Stimulated activated effector memory CD8-positive, alpha-beta T cell treated with anti-CD3 and anti-CD28 coated beads, Interleukin-12 subunit alpha, Interleukin-12 subunit beta, amount 100 ng/mL, for 72 hours (primary cell): Measurements from ENCODE around the gene ITPRIP.

ENCODE experiments used
- ATAC-seq: fragments of 150-1000 bp; cut with Tn5 transposase; 2 replicates; pipeline ENCODE4 v1.10.0; 2021
- DNase-seq, 2 donors: peaks; one replicate each; pipeline ENCODE4 v3.0.0; 2021 to 2022; ENCODE audit warnings: low spot score in 2 of 2
- H3K27ac Mint-ChIP-seq: one replicate; pipeline ENCODE4 v1.8.0; 2022; ENCODE audit warnings: mild to moderate bottlenecking, mixed read lengths
- H3K36me3 Mint-ChIP-seq: one replicate; pipeline ENCODE4 v1.8.0; 2022; ENCODE audit warnings: mild to moderate bottlenecking, mixed read lengths
- H3K4me1 Mint-ChIP-seq: one replicate; pipeline ENCODE4 v1.8.0; 2022; ENCODE audit warnings: mixed read lengths
- H3K4me3 Mint-ChIP-seq: one replicate; pipeline ENCODE4 v1.8.0; 2022; ENCODE audit warnings: mild to moderate bottlenecking, mixed read lengths
- H3K9me3 Mint-ChIP-seq: one replicate; pipeline ENCODE4 v1.8.0; 2022; ENCODE audit warnings: mixed read lengths

Gene ITPRIP

DNA sequence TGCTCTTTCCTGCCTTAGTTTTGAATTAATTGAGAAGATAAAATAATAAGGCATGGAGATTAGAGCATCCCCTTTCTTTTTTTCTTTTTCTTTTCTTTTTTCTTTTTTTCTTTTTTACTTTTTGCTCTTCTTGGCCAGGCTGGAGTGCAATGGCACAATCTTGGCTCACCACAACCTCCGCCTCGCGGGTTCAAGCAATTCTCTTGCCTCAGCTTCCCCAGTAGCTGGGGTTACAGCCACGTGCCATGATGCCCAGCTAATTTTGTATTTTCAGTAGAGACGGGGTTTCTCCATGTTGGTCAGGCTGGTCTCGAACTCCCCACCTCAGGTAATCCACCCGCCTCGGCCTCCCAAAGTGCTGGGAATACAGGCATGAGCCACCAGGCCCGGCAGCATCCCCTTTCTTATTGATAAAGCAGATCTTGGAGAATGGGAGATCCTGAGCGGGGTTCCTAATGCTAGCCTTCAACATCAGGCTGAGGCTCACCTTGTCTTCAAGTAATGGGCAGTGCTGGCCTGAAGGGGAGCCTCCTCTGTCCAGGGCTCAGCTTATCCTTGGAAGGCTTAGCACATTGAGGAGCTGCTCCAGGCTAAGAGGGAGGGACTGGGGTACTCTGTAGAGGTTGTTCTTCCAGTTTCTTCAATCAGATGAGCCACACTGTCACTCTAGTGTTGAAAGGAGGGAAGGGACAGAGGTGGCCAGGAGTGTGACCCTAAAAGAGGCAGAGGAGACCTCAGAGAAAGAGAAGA lies 41.4 kb downstream of the ITPRIP start:
- Mint-ChIP-seq H3K4me3 (no peak overlapping the region), H3K36me3 (no peaks in the 10 kb centered on the region), H3K4me1 (peaks cover 26% of the 10 kb centered on the region), H3K9me3 (no peaks in the 10 kb centered on the region), H3K27ac (peak overlapping the region; percentile 82)
- ATAC-seq (no peak), DNase-seq (no peak)

DNA sequence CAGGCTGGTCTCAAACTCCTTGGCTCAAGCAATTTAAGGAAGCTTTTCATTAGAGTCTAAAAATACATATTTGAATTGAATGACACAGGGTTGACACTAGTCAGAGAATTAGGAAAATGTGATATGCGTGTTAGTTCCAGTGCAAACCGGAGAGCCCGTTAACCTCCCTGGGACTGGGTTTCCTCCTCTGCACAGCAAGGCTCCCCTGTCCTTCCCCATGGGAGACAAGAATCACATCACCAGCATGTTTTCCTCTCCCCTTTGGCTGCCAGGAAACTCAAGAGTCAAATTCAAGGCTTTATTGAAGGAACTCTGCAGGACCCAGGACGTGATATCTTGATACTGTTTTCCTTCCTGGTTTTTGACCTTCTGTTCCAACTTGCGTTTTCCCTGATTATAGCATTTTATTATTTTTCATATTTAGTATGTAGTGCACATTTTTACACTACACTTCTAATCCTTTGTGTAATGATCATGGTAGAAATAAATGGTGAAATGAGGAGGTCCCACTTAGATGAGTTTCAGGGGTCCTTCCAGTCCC lies 44.4 kb downstream of the ITPRIP start:
- H3K27ac Mint-ChIP-seq = peak overlapping the region; percentile 23
- DNase-seq = no peak
- H3K4me3 Mint-ChIP-seq = no peak overlapping the region

DNA sequence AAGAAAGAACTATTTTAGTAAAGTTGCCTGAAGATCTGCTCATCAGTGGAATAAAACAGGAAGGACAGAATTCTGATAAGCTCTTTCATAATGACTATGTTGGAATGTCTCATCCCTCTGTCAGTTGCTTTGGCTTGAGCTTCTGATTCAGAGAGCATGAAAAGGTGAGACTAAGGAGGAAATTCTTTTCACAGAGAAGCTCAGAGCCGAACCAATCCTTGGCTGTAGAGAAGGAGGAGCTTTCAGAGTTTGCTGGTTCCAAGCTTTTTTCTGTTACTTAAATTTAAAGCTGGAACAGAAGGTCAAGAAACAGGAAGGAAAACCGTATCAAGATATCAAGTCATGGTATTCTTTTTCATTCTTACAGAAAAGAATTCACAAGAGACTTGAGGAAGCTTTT lies 45.3 kb downstream of the ITPRIP start:
- H3K4me3 Mint-ChIP-seq = no peak overlapping the region
- DNase-seq = no peak
- H3K4me1 Mint-ChIP-seq = peaks cover 19% of the 10 kb centered on the region
- H3K36me3 Mint-ChIP-seq = no peaks in the 10 kb centered on the region
- H3K9me3 Mint-ChIP-seq = no peaks in the 10 kb centered on the region
- ATAC-seq = no peak
- H3K27ac Mint-ChIP-seq = peak overlapping the region; percentile 20

More for the DNA sequence above, 44.4 kb downstream of the ITPRIP start:
- H3K4me1 Mint-ChIP-seq = peaks cover 19% of the 10 kb centered on the region
- no peak for ATAC-seq
- no peaks in the 10 kb centered on the region for H3K36me3 Mint-ChIP-seq
- H3K9me3 Mint-ChIP-seq = no peaks in the 10 kb centered on the region

DNA sequence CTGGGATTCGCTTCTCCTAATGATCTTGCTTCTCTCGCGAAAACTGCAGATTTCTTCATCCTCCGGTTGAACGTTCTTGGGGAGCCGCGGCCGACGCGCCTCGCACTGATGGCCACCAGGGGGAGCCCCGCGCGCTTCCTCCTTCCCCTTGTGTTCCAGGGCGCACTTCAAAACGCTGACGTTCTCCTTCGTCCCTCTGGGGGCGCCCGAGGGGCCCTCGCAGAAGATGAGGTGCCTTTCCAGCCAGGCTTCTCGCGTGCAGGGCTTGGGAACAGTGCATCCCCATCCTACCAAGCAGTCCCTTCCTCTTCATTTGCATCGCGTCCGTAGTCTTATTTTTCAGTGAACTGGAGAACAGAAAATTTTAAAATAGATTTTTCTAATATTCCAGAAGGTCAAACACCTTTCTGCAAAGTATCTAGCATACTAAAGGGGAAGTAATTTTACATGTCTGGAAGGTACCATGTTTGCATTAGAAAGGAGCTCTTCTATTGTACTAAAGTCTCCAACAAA lies 46.8 kb downstream of the ITPRIP start:
- peaks cover 19% of the 10 kb centered on the region for H3K4me1 Mint-ChIP-seq

DNA sequence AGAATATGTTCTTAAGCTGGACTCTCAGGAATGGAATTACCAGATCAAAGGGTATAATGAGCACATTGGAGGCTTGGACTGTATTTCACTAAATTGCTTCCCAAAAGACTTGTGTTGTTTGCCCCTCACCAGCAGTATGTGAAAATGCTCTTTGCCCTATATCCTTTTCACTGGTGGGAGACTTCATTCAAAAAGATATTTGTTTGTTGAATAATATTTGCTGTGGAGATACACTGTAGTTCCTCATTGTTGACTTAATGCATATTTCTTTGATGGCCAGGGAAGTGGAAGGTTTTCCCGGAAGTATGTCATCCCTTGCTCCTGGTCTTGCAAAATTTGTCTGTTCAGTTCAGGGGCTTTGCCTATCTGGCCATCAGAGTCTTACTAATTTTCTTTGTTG lies 49.9 kb downstream of the ITPRIP start:
- no peaks in the 10 kb centered on the region for H3K9me3 Mint-ChIP-seq
- DNase-seq (no peak), ATAC-seq (no peak)
- H3K27ac Mint-ChIP-seq = no peak overlapping the region
- H3K36me3 Mint-ChIP-seq = no peaks in the 10 kb centered on the region
- no peak overlapping the region for H3K4me3 Mint-ChIP-seq
- H3K4me1 Mint-ChIP-seq = peaks cover 14% of the 10 kb centered on the region

More for the DNA sequence above, 46.8 kb downstream of the ITPRIP start:
- Mint-ChIP-seq H3K9me3 (no peaks in the 10 kb centered on the region), H3K36me3 (no peaks in the 10 kb centered on the region), H3K4me3 (no peak overlapping the region), H3K27ac (no peak overlapping the region)
- DNase-seq = peak; percentile 82 to 93
- ATAC-seq = peak; percentile 95

DNA sequence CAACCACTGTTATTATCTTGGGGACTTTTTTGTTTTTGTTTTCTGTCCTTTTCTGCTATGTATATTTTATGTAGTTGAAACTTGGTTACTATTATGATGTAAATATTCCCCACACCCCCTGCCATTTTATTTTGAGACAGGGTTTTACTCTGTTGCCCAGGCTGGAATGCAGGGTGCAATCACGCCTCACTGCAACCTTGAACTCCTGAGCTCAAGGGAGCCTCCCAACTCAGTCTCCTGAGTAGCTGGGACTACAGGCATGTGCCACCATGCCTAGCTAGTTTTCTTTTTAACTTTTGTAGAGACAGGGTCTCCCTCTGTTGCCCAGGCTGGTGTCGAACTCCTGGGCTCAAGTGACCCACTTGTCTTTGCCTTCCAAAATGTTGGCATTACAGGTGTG lies 51.3 kb downstream of the ITPRIP start:
- DNase-seq (no peak), ATAC-seq (no peak)
- Mint-ChIP-seq H3K9me3 (no peaks in the 10 kb centered on the region), H3K36me3 (no peaks in the 10 kb centered on the region), H3K4me3 (no peak overlapping the region), H3K27ac (no peak overlapping the region), H3K4me1 (peaks cover 7% of the 10 kb centered on the region)

DNA sequence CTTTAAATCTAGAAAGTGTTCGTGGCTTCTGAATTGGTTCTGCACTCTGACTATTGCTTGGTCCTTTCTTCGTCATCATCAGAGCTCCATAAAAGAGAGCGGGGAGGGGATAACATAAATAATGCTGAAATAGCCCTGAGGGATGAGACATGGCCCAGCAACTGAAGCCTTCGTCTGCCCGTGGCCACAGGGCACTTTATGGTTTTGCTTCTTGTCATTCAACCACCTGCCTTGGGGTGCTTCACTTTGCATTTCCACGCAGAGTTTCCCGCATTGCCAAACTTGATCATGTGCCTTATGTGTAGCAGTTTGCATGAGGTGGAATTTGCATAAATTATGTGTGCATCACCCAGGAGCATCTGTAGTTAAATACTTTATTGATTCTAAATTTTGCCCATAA lies 53.4 kb downstream of the ITPRIP start:
- ATAC-seq = no peak
- H3K36me3 Mint-ChIP-seq = no peaks in the 10 kb centered on the region
- H3K9me3 Mint-ChIP-seq = no peaks in the 10 kb centered on the region
- DNase-seq = no peak
- H3K4me1 Mint-ChIP-seq = no peaks in the 10 kb centered on the region
- H3K4me3 Mint-ChIP-seq = no peak overlapping the region
- no peak overlapping the region for H3K27ac Mint-ChIP-seq

DNA sequence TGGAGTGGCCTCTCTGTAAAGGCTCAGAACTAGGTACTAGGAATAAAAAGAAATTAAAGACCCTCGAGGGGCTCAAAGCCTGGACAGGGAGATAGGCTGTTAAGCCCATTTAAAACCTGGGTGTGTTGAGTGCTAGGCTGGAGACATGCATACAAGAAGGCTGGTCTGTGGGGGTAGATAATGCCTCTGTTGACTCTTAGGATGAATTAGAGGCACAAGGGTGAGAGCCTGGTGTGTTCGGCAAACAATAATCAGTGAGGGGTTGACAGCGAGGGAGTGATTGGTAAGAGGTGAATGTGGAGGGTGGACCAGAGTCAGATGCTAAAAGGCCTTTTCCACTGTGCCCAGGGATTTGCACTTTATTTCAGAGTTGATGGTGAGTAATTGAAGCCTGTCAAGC lies 56.6 kb downstream of the ITPRIP start:
- H3K4me3 Mint-ChIP-seq = no peak overlapping the region
- no peak for ATAC-seq
- no peak for DNase-seq

DNA sequence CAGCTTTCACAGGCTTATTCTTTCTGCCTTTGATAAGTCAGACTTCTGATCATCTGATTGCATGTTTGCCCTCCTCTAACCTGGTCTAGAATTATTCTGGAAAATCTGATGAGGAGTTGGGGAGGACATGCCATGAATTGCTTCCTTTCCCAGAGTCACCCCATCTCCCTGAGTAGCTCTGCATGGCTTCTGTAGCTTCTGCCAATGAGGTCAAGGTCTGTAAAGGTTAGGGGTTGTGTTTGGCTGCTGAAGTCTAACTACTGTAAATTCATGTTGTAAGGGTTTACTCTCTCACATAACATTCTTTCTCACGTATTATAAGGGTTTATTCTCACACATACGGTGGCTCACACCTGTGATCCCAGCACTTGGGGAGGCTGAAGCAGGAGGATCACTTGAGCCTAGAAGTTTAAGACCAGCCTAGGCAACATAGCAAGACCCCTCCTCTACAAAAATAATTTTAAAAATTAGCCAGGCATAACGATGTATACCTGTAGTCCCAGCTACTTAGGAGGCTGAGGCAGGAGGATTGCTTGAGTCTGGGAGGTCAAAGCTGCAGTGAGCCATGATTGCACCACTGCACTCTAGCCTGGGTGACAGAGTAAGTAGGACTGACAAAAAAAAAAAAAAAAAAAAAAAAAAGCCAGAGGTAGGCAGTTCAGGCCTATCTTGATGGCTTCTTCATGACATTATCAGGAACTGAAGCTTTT lies 58.6 kb downstream of the ITPRIP start:
- H3K4me1 Mint-ChIP-seq = no peaks in the 10 kb centered on the region
- no peak overlapping the region for H3K4me3 Mint-ChIP-seq
- ATAC-seq = no peak
- H3K27ac Mint-ChIP-seq = no peak overlapping the region
- no peaks in the 10 kb centered on the region for H3K36me3 Mint-ChIP-seq
- no peak for DNase-seq
- H3K9me3 Mint-ChIP-seq = no peaks in the 10 kb centered on the region

More for the DNA sequence above, 56.6 kb downstream of the ITPRIP start:
- Mint-ChIP-seq H3K36me3 (no peaks in the 10 kb centered on the region), H3K4me1 (no peaks in the 10 kb centered on the region), H3K27ac (no peak overlapping the region), H3K9me3 (no peaks in the 10 kb centered on the region)

DNA sequence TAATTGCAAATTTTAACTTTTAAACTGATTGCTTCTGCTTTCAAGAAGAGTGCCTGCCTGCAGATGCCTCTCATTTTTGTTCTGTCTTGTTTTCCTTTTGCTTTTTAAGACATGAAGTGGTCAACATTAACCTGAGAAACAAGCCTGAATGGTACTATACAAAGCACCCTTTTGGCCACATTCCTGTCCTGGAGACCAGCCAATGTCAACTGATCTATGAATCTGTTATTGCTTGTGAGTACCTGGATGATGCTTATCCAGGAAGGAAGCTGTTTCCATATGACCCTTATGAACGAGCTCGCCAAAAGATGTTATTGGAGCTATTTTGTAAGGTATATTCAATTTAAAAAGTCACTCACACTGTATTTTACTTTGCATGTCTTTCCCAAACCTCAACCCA lies 60.5 kb downstream of the ITPRIP start:
- ATAC-seq = no peak
- no peaks in the 10 kb centered on the region for H3K9me3 Mint-ChIP-seq
- H3K36me3 Mint-ChIP-seq = no peaks in the 10 kb centered on the region

DNA sequence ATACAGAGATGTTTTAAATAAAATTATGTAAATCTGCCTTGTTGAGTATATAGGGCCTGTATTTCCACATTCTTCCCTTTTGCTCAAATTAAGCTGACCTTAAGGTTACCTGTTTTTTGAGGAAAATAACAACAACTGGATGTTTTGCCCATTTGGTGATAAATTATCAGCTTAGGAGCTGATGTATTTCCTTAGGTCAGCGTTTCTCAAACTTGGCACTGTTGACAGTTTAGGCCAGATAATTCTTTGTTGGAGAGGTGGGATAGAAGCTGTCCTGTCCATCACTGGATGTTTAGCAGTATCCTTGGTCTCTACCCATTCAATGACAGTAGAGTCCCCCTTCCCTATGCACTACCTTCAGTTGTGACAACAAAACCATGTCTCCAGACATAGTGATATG lies 62.1 kb downstream of the ITPRIP start:
- no peak overlapping the region for H3K27ac Mint-ChIP-seq

More for the DNA sequence above, 60.5 kb downstream of the ITPRIP start:
- H3K27ac Mint-ChIP-seq = no peak overlapping the region
- no peak overlapping the region for H3K4me3 Mint-ChIP-seq
- no peaks in the 10 kb centered on the region for H3K4me1 Mint-ChIP-seq
- no peak for DNase-seq

DNA sequence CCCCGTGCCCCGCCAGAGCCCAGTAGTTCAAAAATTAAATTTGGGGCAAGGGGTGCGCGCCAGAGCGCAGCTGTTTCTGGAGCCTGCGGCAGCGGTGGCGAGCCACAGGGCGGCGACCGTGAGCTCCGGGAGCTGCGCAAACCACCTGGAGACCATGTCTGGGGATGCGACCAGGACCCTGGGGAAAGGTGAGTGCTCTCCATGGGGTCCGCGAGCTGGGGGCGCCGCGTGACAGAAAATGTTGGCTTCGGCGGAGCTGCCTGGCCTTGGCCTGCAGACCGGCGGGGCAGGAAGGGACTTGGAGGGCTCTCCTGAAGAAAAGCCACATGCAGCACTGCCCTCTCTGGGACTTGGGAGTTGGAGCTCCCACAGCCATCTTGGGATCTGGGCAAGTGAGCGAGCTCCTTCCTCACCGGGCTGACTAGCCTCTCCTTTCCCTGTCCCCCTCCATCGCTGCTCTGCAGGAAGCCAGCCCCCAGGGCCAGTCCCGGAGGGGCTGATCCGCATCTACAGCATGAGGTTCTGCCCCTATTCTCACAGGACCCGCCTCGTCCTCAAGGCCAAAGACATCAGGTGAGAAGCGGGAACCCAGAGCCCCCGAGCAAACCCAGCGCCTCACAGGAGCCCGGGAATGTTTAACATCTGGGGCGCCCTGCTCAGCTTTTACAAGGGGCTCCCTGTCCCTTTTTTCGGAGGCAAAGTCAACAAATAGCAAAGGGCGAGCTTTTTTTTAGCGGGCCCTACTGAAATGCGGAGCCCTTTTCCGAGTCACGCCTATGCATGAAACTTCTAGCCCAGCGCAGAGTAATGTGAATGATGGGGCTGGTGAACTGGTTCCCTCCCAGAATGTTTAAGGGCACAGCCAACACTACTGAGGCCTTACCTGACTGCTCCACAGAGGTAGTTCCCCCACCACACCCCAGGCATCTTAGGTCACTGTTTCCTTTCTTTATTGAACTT lies 63.2 kb downstream of the ITPRIP start:
- Mint-ChIP-seq H3K9me3 (no peaks in the 10 kb centered on the region), H3K4me1 (no peaks in the 10 kb centered on the region), H3K36me3 (no peaks in the 10 kb centered on the region), H3K4me3 (peak overlapping the region; percentile 23), H3K27ac (no peak overlapping the region)
- peak; percentile 17 to 74 for DNase-seq
- peak; percentile 78 for ATAC-seq

More for the DNA sequence above, 62.1 kb downstream of the ITPRIP start:
- Mint-ChIP-seq H3K4me3 (no peak overlapping the region), H3K9me3 (no peaks in the 10 kb centered on the region), H3K4me1 (no peaks in the 10 kb centered on the region), H3K36me3 (no peaks in the 10 kb centered on the region)
- ATAC-seq (no peak), DNase-seq (no peak)

DNA sequence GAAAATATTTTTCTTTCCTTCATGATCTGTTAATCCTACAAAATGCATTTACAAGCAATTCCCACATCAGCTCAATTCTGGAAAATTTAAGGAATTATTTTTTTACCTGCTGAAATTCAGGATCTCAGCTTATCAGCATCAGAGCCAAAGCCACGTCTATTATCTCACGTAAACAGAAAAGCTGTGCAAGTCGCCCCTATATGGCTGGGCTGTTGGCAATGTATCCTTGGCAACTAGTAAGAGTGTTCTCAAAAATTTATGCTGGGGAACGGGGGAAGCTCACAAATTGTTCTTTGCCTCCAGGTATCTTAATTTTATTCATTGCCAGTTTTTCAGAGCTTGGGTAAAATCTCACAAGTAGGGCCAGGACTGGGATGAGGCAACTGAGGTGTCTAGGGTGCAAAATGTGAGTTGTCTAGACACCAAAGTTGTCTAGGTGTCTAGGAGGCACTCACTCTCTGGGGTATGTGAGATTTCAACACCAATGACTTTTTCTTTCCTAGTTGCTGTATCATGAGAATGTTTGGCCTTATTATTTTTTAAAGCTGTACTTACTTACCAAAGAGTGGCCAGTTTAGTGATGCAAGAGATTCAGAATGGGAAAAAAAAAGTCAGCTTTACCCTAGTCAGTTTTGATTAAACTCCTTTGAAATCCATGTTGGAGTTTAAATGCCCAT lies 64.2 kb downstream of the ITPRIP start:
- H3K4me1 Mint-ChIP-seq = no peaks in the 10 kb centered on the region
- DNase-seq (no peak), ATAC-seq (no peak)
- no peaks in the 10 kb centered on the region for H3K9me3 Mint-ChIP-seq
- no peak overlapping the region for H3K4me3 Mint-ChIP-seq
- peaks cover 2% of the 10 kb centered on the region for H3K36me3 Mint-ChIP-seq
- H3K27ac Mint-ChIP-seq = no peak overlapping the region

DNA sequence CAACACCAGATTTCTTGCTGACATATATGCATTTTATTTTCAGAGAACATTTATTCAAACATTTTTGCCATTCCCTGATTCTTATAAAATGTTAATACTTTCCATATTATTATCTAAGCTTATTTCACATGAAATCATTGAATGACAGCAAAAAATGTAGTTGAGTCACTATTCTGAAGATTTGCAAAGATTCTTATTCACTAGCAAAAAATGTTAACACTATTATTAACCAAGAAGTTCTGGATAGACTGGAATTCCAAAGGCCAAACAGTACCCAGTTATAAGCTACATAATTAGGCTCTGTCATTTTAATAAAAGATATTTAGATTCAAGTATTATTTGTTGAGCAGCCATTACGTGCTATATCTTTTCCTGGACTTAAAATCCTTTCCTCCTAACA lies 65.0 kb downstream of the ITPRIP start:
- no peak for DNase-seq
- no peak for ATAC-seq
- H3K36me3 Mint-ChIP-seq = peaks cover 10% of the 10 kb centered on the region
- H3K4me3 Mint-ChIP-seq = no peak overlapping the region
- no peaks in the 10 kb centered on the region for H3K9me3 Mint-ChIP-seq
- no peak overlapping the region for H3K27ac Mint-ChIP-seq
- peaks cover under 1% of the 10 kb centered on the region for H3K4me1 Mint-ChIP-seq
